Adrenal gland (tissue), 5 donors: ENCODE data around the gene VTN.
A peak's percentile ranks its signal among the peaks of the same experiment; 100 is the strongest.

Source experiments
- POLR2A ChIP-seq, 2 donors: fragments of 450-650 bp; IDR thresholded peaks; one replicate each; pipeline ENCODE4 v1.6.1; 2017; ENCODE audit warnings: antibody characterized with exemption in 2 of 2, mild to moderate bottlenecking in 2 of 2, moderate library complexity in 1 of 2
- TF ChIP-seq, protein P1 (sequence below), 6 experiments: fragments of 450-650 bp in 4 of 6; fragments of 200-600 bp in 2 of 6; sonication (generic) in 1 of 6; IDR thresholded peaks; 1 replicate in 5 of 6; 2 replicates in 1 of 6; pipeline versions ENCODE4 v1.5.1 to v1.8.0; 2016 to 2021; ENCODE audit warnings: antibody characterized with exemption in 6 of 6, mild to moderate bottlenecking in 2 of 6, moderate library complexity in 1 of 6
- donor health status: DM: no; HTN: no; CAD: no.

DNA sequence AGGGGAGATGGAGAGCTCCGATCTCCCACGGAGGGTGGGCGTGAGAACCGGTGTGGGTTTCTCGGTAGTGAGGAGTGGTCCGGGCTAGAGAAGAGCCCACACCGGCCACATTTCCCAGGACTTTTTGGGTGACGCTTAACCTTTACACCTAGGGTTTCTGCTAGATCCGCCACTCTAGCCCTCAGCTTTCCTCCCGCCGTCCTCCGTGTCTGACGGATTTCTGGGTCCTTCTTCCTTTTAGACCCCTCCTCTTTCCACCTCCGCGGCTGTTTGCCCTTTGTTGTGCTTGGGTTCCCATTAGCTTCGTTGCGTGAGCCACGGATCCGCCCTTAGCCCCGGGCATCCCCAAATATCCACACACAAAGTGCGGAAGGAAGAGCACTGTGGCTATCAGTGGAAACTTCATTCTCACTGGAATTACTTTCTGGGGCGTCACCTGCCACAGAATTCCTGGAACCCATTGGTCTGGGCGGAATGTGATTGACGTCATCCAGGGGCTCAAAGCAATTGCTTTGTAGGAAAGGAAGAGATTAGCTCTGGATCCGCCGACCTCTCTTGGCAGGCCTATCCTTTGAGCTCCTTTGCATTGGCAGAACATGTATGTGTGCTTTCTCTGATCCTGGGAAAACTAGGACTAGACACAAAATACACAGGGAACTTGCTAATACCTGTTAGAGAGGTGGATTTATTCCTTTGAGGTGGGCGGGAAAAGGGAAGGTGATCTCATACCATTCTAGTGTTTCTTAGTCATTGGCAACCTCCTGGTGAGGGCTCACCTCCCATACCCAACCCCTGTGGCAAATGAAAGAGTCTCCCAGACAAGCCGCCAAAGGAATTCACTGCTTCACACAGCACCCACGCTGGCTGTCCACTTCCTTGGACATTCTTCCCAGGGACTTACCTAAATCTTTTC lies 33.9 kb downstream of the VTN start:
- TF ChIP-seq, protein P1, sequence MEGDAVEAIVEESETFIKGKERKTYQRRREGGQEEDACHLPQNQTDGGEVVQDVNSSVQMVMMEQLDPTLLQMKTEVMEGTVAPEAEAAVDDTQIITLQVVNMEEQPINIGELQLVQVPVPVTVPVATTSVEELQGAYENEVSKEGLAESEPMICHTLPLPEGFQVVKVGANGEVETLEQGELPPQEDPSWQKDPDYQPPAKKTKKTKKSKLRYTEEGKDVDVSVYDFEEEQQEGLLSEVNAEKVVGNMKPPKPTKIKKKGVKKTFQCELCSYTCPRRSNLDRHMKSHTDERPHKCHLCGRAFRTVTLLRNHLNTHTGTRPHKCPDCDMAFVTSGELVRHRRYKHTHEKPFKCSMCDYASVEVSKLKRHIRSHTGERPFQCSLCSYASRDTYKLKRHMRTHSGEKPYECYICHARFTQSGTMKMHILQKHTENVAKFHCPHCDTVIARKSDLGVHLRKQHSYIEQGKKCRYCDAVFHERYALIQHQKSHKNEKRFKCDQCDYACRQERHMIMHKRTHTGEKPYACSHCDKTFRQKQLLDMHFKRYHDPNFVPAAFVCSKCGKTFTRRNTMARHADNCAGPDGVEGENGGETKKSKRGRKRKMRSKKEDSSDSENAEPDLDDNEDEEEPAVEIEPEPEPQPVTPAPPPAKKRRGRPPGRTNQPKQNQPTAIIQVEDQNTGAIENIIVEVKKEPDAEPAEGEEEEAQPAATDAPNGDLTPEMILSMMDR (IDR thresholded peaks at IDR 0.05), result no peak
- peak; percentile 18 to 69 for TF ChIP-seq POLR2A (IDR thresholded peaks at IDR 0.05)
